ENCODE data around the gene NDOR1. TPM values are rescaled to one million over a fixed set of nuclear protein-coding genes. Genes with fewer than 3 reads are reported as not detected.

NDOR1 gene
- total RNA-seq: 10.3 and 12.8 TPM in 2 replicates

GRCh38 chr9:137205126-137206069 lies at the start of gene NDOR1, which contains the start of gene TMEM203:
TSS of gene NDOR1 (plus strand) at chr9:137205700. CDS start at chr9:137205778, 78 bp downstream.
TSS of gene TMEM203 (minus strand) at chr9:137205648. CDS start at chr9:137205414, 234 bp downstream.
- no peak for DNase-seq (ENCODE audit: extremely low read depth, low read depth, low spot score)

GRCh38 chr9:137156567-137157375 lies 48.7 kb upstream of the NDOR1 start:
- DNase-seq (ENCODE audit: extremely low read depth, low read depth, low spot score): no peak

GRCh38 chr9:137157618-137158415 lies 47.7 kb upstream of the NDOR1 start:
- no peak for DNase-seq (ENCODE audit: extremely low read depth, low read depth, low spot score)

GRCh38 chr9:137158625-137159024 lies 46.9 kb upstream of the NDOR1 start:
- no peak for DNase-seq (ENCODE audit: extremely low read depth, low read depth, low spot score)

GRCh38 chr9:137159105-137160053 lies 46.1 kb upstream of the NDOR1 start:
- no peak for DNase-seq (ENCODE audit: extremely low read depth, low read depth, low spot score)

GRCh38 chr9:137160054-137160425 lies 45.5 kb upstream of the NDOR1 start:
- no peak for DNase-seq (ENCODE audit: extremely low read depth, low read depth, low spot score)

GRCh38 chr9:137160716-137161557 lies 44.6 kb upstream of the NDOR1 start:
- DNase-seq (ENCODE audit: extremely low read depth, low read depth, low spot score): no peak

- no peak for DNase-seq (ENCODE audit: extremely low read depth, low read depth, low spot score)
These were observed 43.7 kb upstream of the NDOR1 start for GRCh38 chr9:137161558-137162486.

- no peak for DNase-seq (ENCODE audit: extremely low read depth, low read depth, low spot score)
These were observed 42.8 kb upstream of the NDOR1 start for GRCh38 chr9:137162505-137163364.

- no peak for DNase-seq (ENCODE audit: extremely low read depth, low read depth, low spot score)
These were observed 42.2 kb upstream of the NDOR1 start for GRCh38 chr9:137163365-137163715.

GRCh38 chr9:137163805-137164204 lies 41.7 kb upstream of the NDOR1 start:
- no peak for DNase-seq (ENCODE audit: extremely low read depth, low read depth, low spot score)

- DNase-seq (ENCODE audit: extremely low read depth, low read depth, low spot score): no peak
These were observed 40.9 kb upstream of the NDOR1 start for GRCh38 chr9:137164370-137165249.

GRCh38 chr9:137165250-137165836 lies 40.2 kb upstream of the NDOR1 start:
- no peak for DNase-seq (ENCODE audit: extremely low read depth, low read depth, low spot score)

GRCh38 chr9:137166380-137167229 lies 38.9 kb upstream of the NDOR1 start:
- DNase-seq (ENCODE audit: extremely low read depth, low read depth, low spot score): no peak
